ENCODE data around the gene DGKI.

DGKI gene

DNA sequence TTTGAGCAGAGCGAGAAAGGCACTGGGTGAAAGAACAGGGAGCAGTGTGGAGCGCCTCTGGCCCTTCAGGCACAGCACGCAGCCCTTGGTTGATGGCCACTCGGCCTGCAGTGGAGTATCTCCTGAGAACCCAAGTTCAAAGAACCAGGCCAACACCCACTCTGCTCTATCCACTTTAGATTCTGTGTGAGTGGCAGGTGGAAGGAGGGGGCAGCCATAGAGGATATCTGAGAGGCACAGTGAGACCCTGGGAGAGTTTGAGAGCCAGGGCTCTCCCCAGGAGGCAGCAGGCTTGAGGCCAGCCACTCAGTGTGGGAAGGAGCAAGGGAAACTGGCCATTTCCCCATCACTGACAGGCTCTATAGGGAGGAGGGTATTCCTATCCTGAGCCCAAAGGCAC is 450.7 kb downstream of the DGKI start:
- no peak for ATAC-seq

DNA sequence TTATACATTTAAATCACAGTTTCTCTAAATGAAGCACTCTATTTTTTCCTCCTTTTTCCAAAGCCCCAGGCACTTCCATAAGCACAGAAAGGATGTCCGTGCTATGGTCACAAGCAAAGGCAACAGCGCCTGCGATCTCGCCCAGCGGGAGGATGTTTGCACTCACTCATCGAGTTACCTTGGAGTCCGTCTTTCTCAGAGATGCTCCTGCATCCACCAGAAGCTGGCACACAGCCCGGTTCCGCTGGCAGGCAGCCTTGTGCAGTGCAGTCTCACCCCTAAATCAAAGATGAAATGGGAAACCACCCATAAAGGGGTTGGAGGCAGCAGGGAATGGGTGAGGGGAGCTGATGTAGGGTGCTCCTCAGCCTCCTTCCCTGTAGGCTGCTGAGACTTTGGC is 451.4 kb downstream of the DGKI start:
- ATAC-seq: no peak

DNA sequence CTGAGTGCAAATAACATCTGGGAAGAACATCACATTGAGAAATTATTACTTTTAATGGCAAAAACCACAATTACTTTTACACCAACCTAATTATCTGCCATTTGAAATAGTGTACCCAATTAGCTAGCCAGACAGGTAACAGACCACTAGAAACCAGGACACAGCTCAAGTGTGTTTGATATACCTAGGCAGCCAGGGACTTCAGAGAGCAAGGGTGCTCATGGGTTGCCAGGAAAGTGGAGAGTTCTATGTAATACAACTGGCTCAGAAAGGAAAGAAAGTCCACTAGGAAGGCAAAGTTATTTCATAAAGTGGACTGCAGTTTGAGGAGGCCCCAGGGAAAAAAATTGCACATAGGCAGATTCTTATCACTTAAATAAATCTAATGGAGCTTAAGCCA is 453.2 kb downstream of the DGKI start:
- ATAC-seq: no peak

DNA sequence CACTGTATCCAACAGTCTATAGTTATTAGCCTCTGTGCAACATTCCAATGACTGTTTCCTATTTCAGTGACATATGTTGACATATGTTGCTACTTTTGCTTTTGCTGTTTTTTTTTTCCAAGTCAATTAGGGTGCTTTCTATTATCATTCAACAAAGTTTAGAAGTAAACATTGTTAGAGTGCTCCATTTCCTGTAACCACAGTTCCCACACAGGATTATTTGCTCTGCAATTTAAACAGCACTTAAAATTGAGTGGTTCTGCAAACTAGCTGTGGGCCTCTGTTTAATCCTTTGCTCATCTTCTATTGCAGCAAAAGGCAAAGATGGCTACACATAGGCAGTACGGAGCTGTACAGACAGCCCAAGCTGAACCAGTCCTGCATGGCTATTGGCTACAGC is 456.7 kb downstream of the DGKI start:
- no peak for ATAC-seq

DNA sequence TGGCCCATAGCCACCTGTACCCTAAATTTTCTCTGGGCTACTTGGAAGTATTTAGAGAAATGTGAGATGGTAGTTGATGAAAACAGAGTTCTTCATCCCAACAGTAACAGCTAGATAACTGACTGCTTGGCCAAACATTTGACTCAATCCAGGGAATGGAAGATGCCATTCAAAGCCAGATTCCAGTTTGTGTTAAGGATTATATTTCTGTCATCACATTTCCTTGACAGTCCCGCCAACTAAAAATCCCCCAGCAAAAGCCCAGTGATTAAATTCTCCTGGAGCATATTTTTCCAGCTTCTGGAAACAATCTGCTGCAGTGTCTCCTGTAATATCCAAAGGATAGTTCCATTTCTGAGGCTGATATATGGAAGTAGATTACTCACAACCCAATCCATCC is 457.9 kb downstream of the DGKI start:
- no peak for ATAC-seq

DNA sequence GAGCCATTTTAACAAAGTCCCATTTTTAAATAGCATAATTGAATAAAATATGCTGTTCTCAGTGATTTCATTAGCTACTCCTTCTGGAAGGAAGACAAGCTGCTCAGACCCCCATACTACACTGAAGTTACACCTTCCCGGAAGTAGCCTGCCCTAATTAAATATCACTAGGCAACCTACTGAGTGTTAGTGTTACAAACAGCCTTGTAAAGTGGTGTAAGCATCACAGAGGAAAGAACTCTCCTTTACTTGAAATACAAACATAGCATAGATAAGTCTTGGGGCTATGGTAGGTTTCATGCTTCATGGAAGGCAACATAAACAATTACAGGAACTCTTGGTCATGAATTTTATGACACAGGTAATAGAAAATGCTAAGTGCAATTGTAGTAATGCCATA is 459.8 kb downstream of the DGKI start:
- ATAC-seq: no peak

DNA sequence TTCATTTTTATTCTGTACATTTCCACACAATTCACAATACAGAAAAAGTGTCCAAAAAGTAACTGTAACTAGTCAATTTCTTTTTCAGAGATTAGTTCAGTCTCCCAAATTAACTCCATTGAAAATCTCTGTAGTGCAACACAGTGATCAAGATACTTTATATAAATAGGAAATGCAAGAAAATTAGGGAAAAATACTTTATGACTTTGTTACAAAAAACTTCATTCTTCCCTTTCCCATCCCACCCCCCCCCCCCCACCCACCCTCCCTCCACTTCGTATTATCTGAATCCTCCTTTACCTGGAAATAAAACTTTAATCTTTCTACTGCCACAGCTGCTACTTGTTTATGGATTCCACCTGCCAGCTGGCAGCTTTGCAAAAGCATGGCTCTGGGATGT is 465.7 kb downstream of the DGKI start:
- ATAC-seq: no peak

DNA sequence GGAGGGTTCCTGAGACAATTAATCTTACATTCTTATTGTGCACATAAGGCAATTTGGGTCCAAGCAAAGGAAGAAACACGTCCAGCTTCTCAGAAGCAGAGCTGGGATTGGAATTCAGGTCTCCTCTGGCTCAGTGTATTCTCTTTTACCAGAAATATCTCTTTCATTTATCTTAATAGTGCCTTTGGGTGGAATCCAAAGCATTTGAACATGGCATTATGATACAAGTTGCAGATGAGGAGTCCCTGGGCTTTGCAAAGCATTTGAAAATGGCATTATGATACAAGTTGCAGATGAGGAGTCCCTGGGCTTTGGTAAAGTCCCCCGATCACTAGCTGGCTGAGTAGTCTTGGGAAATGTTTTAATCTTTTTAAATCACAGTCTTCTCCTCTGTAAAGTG is 473.3 kb downstream of the DGKI start:
- no peak for ATAC-seq

DNA sequence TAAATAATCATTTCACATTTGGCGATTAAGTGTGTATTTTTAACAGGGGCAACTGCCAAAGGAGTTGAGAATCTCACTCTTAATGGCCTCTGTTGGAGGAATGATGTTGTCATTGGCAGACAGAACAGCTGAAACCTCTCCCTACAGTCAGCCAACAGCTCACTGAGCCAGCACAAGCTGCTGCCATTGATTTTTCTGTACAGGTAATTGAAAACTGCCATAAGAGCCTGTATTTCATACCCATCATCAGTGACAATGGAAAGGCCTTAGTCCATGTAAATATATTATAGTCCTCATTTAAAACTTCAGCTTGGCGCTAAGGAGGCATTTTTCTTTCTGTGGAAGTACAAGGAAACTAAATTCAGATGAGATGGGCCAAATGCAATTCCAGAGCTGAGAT is 475.2 kb downstream of the DGKI start:
- no peak for ATAC-seq

DNA sequence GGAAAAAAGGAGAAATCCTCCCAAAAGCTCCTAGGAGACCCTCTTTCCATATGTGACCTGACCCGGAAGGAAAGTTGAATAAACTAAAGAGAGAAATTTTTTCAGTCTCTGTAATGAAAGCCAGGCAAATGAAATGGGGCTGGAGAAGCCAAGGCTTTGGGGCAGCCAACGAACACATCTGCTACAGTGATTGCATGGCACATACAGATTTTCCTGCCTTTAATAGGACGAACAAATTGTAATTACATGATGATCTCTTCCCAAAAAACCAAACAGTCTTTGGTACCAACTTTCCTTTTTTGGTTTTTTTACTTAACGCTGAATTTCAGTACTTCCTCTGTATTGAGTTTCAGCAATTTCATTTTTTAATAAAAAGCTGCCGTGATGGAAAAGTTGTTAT is 479.8 kb downstream of the DGKI start:
- no peak for ATAC-seq

DNA sequence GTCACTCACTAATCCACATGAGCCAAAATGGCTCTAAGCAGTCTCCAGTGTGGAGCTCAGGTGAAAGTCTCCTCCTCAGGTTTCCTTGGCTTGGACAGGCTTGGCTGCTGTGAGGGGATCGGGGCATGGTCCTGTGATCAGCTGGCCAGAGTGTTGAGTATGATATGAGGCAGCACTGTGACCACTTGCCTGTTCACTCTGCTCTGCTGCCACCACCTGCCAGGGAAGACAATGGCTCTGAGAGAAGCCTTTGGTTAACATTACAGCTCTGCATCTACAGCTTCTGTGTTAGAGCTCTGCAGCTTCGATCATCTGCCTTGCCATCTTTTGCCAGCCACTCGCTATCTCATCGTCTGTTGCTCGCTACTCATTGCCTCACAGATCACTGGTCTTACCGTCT is 483.1 kb downstream of the DGKI start:
- ATAC-seq: no peak

DNA sequence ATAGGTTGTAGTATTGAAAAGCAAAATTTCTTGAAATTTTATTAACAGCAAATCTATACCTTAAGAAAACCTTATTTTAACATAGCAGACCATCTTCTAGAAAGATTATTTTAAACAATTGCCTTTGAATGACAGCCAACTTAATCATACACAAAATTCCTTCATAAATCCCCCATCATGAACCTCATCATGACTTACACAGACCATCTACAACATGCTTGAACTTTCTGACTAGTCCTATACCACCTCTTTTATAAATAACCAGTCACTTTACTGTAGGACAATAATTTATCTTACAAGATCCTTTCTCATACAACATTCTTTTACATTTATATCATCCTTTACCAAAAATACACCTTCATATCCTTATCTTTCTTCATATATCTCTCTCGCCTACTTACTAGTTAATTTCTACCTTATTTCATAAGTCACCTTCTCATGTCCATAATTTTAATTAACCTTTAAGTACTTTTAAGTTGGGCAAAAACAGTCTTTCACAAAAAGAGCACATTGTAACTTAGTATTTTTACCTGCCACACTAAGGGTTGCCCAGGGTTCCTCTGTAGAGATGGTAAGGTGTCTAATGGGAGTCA is 486.6 kb downstream of the DGKI start:
- no peak for ATAC-seq

DNA sequence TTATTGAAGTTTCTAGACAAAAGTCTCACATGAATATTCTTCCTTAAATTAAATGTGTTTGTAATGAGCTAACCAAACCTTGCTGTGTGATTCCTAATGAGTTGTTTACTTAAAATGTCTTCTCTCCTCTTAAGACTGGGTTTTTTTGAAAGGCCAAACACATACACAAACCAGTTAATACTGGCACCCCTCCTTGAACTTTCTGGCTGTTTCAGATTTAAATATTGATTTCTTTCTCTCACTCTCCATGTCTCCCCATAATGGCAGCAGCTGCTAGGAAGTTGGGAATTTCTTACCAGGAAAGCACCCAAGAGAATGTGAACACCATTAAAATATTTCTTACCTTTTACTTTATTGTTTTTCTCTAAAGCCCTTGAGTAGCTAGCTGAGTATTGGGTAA is 491.8 kb downstream of the DGKI start:
- no peak for ATAC-seq

DNA sequence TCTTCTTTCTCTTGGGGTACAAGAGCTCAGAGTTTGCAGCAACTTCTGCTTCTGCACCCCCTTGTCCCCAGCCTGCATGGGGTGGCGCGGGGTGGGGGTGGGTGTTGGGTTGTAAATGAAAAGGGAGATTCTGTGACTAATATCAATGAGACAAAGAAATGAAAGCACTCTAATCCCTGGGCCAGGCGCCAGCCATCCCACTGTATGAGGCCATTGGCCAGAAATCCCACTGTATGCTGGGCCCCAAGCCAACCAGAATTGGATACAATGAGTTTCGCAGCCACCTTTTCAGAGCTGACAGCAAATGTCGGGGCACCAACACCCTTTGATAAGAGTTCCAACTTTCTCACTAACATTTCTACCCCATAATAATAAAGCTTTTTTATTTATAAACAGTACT is 492.4 kb downstream of the DGKI start:
- ATAC-seq: no peak

DNA sequence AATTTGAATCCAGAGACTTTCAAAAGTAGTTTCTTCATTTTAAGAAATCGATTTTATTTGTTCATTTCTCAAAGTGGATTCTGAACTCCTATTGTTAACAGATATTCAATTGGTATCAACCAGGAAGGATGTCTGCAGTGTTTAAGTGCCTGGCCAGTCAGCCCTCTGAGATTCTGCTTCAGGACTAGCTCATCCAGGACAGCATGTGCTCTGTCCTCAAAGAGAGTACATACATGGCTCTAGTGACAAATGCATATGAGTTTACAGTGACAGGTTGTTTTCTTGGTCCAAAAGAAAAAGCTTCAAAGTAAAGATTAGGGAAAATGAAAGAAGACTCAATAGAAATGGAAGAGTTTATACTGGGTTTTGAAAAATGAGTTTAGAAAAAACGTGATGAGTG is 494.8 kb downstream of the DGKI start:
- ATAC-seq: no peak

DNA sequence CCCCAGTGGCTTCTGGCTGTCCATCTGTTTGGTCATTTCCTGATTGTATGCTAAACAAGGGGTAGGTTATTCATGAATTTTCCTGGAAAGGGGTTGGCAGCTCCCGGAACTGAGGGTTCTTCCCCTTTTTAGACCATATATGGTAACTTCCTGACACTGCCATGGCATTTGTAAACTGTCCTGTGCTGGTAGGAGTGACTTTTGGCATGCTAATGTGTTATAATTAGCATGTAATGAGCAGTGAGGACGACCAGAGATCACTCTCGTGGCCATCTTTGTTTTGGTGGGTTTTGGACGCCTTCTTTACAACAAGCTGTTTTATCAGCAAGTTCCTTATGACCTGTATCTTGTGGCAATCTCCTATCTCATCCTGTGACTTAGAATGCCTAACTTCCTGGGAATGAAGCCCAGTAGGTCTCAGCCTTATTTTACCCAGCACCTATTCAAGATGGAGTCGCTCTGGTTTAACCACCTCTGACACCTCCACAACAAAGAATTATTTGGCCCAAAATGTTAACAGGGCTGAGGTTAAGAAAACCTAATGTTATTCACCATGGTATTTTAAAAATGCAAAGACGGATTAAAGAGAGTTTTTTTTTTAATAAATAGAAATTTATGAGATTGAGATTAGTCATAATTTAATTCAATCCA is 500.9 kb downstream of the DGKI start:
- ATAC-seq: no peak

DNA sequence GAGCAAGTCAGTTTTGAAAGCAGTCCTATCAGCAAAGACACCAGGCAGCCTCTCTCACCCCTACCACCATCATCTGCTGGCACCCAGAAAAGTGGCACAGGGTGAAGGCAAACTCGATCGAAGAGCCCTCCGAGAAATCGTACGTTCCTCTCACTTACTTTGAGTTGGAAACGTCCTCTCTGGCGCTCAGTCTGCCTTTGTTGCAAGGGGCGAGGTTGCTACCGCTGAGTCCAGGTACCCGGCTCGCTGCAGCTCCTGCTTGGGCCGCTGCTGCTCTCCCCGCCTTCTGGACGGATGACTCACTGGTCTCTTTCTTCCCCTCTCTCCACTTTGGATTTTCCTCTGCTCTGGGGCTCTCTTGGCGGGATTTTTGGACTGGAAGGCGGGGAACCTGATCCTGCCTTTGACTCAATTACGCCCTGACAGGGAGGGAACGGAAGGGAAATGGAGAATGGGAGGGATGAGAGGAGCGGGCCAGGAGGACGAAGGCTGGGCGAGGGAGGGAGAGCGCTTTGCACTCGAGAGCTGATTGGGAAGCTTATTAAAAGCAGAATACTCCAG is 503.4 kb downstream of the DGKI start, which contains the start of gene PTN:
TSS of gene PTN (minus strand) at position 453 of the 561 bp plus-strand sequence. CDS start 88,760 bp downstream, outside the sequence.
- no peak for ATAC-seq

DNA sequence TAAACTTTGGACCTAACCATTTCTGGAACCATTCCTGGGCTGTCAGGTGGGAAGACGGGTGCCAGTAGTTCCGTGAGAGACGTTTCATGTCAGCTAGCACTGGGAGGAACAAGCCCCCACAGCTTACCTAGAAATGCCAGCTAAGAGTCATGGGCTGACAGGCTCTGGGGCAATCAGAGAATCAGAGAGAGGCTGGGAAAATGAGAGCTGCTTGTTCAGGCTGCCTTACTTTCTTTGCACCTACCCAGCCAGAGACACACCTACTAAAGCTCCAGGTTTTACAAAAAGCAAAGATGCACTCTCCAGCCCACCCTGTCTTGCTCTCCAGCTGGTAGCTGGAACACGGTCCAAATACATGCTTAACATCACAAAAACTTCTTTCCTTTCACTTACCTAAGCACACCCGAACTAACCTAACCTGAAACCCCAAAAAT is 503.9 kb downstream of the DGKI start:
- ATAC-seq: no peak

DNA sequence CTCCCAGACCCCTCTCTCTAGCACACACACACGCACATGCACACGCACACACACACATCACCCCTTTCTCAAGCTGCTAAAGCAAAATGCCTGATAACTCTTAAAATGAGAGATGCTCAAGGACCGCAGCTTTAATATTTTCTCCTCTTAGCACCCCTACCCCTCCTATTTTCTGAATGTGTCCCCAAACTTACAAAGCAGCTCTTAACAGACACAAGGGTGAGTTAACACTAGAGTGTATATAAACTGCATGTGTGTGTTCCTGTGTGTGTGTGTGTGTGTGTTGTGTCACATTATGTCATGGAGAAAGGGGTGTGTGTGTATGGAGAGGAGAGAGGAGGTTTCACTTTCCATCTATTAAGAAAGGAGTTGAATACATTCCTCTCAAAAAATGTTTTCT is 504.5 kb downstream of the DGKI start:
- ATAC-seq: no peak

DNA sequence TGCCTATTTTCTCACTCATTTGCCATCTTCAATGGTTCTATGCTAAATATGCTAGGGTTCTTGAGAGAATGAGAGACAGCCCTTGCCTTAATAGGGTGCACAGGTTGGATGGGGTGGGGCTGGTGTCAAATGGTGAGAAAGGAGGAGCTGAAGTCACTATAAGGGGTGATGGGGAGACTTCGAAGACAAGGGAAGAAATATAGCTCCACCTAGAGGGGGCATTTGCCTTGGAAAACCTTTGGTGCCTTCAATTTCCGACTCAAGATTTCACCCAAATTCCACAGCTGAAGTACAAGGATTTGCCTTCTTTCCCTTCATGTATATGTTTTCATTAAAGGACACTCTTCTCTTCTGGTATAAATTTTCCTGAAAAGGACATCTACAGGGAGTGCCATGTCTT is 508.9 kb downstream of the DGKI start:
- ATAC-seq: no peak

DNA sequence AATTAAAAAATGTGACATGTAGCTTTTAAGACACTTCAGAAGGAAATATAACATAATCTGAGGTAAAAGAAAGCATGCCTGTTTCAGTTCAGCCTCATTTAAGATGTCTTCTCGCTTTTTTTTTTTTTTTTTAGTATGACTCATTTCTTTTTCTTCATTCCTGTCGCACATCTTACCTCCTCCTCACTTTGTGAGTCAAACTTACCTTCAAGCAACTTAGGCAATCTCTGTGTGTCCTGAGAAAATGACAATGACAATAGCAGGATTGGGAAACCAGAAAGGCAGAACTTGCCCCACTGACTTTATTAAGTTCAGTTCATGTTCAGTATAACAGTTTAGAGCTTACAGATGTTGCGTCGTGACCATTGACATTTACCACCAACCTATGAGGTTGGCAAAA is 511.0 kb downstream of the DGKI start:
- no peak for ATAC-seq

DNA sequence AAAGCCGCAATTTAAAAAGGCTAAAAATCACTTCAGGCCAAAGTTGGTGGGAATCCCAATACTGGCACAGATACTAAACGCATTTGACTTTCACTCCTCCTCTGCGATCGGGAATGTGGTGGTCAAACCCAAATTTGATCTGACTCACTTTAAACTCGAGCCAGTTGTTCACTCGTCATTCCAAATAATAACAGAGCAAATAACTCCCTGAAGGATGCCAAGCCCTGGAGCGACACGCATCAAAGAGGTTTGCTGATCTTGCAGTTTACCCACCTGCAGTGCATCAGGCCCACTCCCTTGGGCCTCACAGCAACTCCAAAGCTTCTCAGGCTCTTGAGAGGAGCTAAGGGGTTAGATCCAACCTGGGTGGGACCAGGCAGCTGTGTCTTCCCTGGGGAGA is 515.4 kb downstream of the DGKI start:
- no peak for ATAC-seq
